ENCODE measurements around the gene TMEM178A.

Gene TMEM178A

DNA sequence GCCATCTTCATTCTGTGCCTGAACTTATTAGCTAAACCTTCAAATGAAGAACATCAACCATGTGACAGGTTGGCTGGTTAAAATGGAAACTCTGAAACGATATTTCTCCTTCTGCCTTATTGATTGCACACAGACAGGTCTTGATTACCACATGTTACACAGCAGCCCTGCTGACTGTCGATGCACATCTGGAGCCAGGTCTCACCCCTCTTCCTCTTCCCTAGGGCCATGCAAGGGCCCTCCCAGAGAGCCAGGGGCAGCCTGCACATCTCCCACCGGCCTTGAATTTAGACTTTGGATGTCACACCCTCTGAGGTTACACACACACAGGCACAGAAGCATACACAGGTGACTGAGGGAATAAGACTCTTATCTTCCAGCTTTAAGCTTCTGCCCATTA, 45.1 kb downstream of the TMEM178A start:
- Histone ChIP-seq H2AFZ (no peak overlapping the region), H3K27ac (no peak overlapping the region), H3K4me2 (ENCODE audit: low read length) (no peak overlapping the region), H3K9ac (no peak overlapping the region), H3K27me3 (ENCODE audit: control insufficient read depth, insufficient read depth, low read length) (no peaks in the 10 kb centered on the region), H3K9me3 (ENCODE audit: control insufficient read depth, low read length) (no peaks in the 10 kb centered on the region), H3K4me3 (ENCODE audit: low read depth, low read length) (no peak overlapping the region), H3K79me2 (no peaks in the 10 kb centered on the region), H3K4me1 (no peaks in the 10 kb centered on the region), H3K36me3 (ENCODE audit: control insufficient read depth, insufficient read depth, low read length) (no peaks in the 10 kb centered on the region)
- TF ChIP-seq, protein P1, sequence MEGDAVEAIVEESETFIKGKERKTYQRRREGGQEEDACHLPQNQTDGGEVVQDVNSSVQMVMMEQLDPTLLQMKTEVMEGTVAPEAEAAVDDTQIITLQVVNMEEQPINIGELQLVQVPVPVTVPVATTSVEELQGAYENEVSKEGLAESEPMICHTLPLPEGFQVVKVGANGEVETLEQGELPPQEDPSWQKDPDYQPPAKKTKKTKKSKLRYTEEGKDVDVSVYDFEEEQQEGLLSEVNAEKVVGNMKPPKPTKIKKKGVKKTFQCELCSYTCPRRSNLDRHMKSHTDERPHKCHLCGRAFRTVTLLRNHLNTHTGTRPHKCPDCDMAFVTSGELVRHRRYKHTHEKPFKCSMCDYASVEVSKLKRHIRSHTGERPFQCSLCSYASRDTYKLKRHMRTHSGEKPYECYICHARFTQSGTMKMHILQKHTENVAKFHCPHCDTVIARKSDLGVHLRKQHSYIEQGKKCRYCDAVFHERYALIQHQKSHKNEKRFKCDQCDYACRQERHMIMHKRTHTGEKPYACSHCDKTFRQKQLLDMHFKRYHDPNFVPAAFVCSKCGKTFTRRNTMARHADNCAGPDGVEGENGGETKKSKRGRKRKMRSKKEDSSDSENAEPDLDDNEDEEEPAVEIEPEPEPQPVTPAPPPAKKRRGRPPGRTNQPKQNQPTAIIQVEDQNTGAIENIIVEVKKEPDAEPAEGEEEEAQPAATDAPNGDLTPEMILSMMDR (IDR thresholded peaks at IDR 0.05) = no peak

DNA sequence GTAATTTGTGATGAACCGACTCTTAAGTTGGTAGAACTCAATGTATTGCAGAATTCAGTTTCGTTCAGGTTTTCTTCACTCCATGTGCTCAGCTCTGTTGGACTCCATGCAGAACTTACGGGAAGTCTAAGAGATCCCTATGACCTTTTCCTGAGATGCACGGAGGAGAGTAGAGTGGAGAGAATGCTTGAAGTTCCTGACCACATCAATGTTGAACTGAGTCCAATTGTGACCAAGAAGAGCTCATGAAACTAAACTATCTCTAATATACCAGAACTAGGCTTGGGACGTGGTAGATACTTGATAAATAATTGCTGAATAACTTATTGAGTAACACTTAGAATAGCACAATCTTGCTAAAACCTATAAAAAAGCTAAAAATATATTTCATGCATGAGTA, 47.2 kb downstream of the TMEM178A start:
- Histone ChIP-seq H3K4me2 (ENCODE audit: low read length) (no peak overlapping the region), H3K27ac (no peak overlapping the region), H3K36me3 (ENCODE audit: control insufficient read depth, insufficient read depth, low read length) (no peaks in the 10 kb centered on the region), H3K4me1 (no peaks in the 10 kb centered on the region), H2AFZ (no peak overlapping the region), H3K9ac (no peak overlapping the region), H3K4me3 (ENCODE audit: low read depth, low read length) (no peak overlapping the region), H3K79me2 (no peaks in the 10 kb centered on the region), H3K27me3 (ENCODE audit: control insufficient read depth, insufficient read depth, low read length) (no peaks in the 10 kb centered on the region), H3K9me3 (ENCODE audit: control insufficient read depth, low read length) (no peaks in the 10 kb centered on the region)
- TF ChIP-seq, protein P1 (IDR thresholded peaks at IDR 0.05) = no peak

DNA sequence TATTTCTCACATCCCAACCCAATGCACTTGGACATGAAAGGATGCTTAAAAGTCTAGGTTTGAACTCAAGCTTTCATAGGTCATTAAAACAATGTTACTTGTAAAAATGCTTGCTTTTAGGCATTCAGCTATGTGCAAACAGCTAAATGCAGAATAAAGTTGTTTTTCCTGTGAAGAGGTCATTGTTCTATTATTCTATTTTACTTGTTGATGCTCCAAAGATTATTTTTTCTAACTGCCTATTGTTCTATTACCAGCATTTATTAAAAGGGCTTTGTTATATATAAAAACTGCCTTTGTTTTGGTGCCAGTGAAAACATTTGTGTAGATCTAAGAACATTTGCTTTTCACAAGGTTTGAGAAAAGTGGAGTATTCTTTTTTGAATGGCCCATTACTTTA, 49.4 kb downstream of the TMEM178A start:
- Histone ChIP-seq H3K79me2 (no peaks in the 10 kb centered on the region), H2AFZ (no peak overlapping the region), H3K4me3 (ENCODE audit: low read depth, low read length) (no peak overlapping the region), H3K36me3 (ENCODE audit: control insufficient read depth, insufficient read depth, low read length) (no peaks in the 10 kb centered on the region), H3K4me1 (no peaks in the 10 kb centered on the region), H3K27ac (no peak overlapping the region), H3K9ac (no peak overlapping the region), H3K4me2 (ENCODE audit: low read length) (no peak overlapping the region), H3K27me3 (ENCODE audit: control insufficient read depth, insufficient read depth, low read length) (no peaks in the 10 kb centered on the region), H3K9me3 (ENCODE audit: control insufficient read depth, low read length) (no peaks in the 10 kb centered on the region)
- TF ChIP-seq, protein P1 (IDR thresholded peaks at IDR 0.05) = no peak

DNA sequence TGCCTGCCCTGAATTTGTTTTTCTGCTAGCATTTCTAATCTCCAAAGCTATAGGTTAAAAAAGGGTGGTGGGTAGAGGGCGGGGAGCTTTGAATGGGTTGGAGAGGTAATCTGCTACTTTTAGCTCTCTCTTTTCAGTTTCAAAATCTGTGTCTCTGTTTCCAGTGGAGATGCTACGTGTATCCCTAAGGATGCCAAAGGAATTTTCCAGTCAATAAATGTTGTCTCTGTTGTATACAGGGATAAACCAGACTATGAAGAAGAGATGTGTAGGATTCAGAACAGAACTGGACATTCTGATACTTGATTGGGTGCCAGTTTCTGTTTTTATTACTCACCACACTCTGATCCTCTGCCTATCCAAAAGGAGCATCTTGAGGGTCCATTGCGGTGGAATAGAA, 50.1 kb downstream of the TMEM178A start:
- no peaks in the 10 kb centered on the region for H3K36me3 ChIP-seq (ENCODE audit: control insufficient read depth, insufficient read depth, low read length)
- no peak overlapping the region for H2AFZ ChIP-seq
- H3K9me3 ChIP-seq (ENCODE audit: control insufficient read depth, low read length) = no peaks in the 10 kb centered on the region
- H3K4me3 ChIP-seq (ENCODE audit: low read depth, low read length) = no peak overlapping the region
- H3K4me1 ChIP-seq = no peaks in the 10 kb centered on the region
- no peak overlapping the region for H3K4me2 ChIP-seq (ENCODE audit: low read length)
- no peaks in the 10 kb centered on the region for H3K27me3 ChIP-seq (ENCODE audit: control insufficient read depth, insufficient read depth, low read length)
- H3K79me2 ChIP-seq = no peaks in the 10 kb centered on the region
- H3K27ac ChIP-seq = no peak overlapping the region
- TF ChIP-seq, protein P1 (IDR thresholded peaks at IDR 0.05) = no peak
- H3K9ac ChIP-seq = no peak overlapping the region

DNA sequence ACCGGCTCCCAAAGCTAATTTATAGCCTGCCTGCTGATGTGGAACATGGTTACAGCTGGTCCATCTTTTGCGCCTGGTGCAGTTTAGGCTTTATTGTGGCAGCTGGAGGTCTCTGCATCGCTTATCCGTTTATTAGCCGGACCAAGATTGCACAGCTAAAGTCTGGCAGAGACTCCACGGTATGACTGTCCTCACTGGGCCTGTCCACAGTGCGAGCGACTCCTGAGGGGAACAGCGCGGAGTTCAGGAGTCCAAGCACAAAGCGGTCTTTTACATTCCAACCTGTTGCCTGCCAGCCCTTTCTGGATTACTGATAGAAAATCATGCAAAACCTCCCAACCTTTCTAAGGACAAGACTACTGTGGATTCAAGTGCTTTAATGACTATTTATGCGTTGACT, 51.4 kb downstream of the TMEM178A start:
- no peaks in the 10 kb centered on the region for H3K36me3 ChIP-seq (ENCODE audit: control insufficient read depth, insufficient read depth, low read length)
- no peak overlapping the region for H3K4me2 ChIP-seq (ENCODE audit: low read length)
- no peak overlapping the region for H2AFZ ChIP-seq
- H3K9me3 ChIP-seq (ENCODE audit: control insufficient read depth, low read length) = no peaks in the 10 kb centered on the region
- H3K9ac ChIP-seq = no peak overlapping the region
- no peaks in the 10 kb centered on the region for H3K27me3 ChIP-seq (ENCODE audit: control insufficient read depth, insufficient read depth, low read length)
- H3K4me1 ChIP-seq = no peaks in the 10 kb centered on the region
- TF ChIP-seq, protein P1 (IDR thresholded peaks at IDR 0.05) = no peak
- H3K4me3 ChIP-seq (ENCODE audit: low read depth, low read length) = no peak overlapping the region
- no peaks in the 10 kb centered on the region for H3K79me2 ChIP-seq
- H3K27ac ChIP-seq = no peak overlapping the region

Data from parathyroid adenoma (tissue), 2 donors.